ENCODE results near the gene ACSL6.

ACSL6 gene

DNA sequence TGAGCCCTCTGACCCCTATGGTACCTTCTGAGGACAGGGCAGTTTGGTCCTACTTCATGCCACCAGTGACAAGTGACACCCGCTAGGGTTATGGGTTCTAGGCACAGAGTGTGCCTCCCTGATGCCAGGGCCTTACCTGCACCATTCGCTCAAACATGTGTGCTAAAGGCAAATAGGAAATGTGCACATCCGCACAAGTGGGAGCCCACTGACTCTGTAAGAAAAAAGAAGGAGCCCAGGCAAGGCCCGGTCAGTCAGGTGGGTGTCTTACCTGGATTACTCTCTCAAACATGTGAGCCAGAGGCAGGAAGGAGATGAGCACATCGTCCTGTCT lies 36.9 kb downstream of the ACSL6 start:
- DNase-seq, result no peak

DNA sequence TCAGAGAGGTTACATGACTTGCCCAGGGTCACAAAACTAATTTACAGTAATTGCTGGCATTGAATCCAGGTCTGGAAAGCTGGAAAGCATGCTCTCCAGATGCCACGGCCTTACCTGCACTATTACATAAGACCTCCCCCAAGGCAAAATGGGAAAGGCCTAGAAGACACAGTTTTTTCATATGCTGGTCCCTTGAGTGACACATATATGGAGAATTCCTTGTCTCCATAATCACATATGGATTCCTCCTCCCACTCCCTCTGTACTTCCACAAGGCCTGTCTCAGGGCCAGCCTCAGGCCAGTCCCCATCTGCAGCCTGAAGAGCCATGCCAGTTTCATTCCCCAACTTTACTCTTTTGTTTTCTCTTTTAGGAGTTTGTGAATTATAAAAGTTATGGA lies 37.4 kb downstream of the ACSL6 start:
- no peak for DNase-seq

DNA sequence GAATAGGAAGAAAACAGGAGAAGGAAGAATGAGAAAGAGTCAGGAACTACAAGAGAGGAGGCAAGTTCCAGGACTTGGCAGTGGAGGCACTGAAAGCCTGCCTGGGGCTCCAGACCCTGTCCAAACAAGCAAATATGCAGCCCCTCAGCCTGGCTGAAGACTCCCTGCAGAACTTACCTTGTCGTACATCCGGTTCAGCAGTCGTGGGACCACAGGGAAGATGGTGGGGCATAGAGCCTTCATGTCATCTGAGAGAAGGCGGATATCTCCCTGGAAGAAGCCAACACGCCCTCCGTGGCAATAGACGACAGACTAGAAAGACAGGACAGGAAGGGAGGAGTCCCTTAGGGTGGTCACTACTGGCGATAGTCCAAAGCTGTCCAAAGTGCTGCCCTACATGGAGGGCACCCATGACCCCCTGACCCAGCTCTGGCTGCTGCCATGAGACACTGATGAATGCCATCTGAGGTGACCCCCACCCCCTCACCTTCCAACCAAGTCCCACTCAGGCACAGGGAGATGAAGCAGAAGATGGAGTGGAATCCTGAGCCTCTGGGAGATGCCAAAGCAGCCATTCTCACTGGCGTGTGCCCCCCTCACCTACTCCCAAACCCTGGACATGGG lies 38.3 kb downstream of the ACSL6 start:
- DNase-seq, result no peak

DNA sequence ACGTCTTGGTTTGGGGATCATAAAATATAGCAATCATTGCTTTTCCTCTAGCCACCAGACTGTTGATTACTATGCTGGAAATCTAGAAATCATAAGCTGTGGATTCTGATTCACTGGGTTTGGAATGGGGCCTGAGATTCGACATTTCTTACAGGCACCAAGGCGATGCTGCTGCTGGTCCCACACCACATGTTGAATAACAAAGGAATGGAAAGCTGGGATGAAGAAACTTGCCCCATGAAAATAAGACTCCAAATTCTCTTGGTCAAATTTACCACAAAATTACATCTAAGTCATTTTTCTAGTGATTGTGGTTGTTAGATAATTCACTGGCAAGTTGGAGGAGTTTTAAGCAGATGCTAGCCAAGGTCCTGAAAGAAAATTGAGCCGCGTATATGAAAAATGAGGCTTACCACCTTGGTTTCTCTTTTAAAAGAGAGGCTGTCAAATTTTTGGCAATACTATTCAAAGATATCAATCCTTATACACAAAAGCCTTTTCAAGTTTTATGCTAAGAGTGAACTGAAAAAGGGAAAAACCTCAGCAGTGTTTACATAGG lies 43.0 kb downstream of the ACSL6 start:
- no peak for DNase-seq

DNA sequence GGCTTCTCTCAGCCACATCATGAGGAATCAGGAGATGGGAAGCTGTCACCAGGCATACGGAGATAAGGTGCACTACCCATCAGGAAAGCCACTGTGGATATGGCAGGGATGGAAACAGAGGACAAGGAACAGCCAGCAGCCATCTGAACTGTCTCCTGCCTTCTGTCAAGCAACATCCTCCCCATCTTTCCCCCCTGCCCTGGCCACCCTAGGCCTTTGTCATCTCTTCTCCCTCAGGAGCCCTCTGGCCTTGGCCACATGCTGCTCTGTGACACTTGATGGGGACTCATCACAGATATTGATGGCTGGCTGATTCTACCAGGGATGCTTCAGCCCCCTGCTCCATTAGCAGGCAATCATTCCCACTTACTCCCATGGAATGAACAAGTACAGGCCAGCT lies 44.9 kb downstream of the ACSL6 start:
- no peak for DNase-seq

DNA sequence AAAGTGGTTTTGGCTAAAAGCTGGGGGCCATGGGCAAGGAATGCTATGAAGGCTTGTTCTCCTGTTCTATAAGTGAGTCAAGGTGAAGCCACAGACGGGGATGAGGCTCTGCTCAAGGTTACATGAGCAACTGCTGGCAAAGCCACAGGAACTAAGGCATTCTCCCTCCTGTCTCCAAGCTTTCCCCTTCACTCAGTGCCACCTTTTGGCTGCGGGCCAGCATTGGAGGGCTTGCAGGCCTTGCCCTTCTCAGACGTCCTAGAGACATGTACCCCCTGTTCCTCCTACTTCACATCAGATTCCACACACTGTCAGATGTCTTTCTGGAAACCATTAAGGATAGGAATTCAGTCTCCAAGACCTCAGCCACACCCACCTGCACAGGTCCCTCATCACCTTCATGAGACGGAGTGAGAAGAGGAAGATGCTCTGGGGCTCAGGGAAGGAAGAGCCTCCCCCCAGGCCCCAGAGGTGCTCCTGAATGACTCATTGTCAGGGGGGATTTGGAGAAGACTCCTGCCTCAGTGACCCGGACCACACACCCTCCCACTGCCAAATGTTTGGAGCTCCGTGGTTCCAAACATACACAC lies 45.5 kb downstream of the ACSL6 start:
- DNase-seq, result no peak

DNA sequence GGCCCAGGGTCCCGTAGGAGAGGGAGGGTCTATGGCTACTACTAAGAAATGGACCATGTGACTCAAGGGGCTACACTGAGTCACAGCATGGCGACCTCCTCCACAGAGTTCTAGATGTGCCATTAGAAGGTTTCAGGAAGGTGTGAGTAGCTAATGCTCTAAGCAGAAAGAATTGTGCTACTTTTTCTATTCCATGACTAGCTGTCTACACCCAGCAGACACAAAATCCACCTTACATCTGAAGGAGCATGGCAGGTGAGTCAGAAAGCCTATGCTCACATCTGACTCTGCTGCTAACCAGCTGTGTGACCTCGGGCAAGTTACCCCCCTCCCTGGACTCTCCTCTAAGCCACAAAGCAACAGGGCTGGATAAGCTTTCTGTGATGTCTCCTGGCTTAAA lies 51.6 kb downstream of the ACSL6 start:
- DNase-seq, result no peak

DNA sequence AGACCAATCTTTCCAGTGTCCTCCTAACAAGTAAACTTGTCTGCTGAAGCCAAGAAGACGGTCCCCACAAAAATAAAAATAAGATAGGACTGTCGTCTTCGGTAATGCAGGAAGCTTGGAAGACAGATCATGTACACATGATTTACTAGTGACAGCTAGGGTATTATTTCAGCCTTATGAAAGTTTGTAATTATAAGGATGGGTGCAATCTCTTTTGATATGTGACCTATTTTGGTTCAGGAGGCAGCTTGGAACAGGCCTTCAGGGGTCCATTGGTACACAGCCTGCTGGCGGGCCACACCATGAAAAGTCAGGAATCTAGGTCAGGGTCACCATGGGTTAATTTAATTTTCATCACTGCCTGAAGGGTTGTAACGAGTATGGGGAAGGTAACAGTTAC lies 52.3 kb downstream of the ACSL6 start:
- no peak for DNase-seq

DNA sequence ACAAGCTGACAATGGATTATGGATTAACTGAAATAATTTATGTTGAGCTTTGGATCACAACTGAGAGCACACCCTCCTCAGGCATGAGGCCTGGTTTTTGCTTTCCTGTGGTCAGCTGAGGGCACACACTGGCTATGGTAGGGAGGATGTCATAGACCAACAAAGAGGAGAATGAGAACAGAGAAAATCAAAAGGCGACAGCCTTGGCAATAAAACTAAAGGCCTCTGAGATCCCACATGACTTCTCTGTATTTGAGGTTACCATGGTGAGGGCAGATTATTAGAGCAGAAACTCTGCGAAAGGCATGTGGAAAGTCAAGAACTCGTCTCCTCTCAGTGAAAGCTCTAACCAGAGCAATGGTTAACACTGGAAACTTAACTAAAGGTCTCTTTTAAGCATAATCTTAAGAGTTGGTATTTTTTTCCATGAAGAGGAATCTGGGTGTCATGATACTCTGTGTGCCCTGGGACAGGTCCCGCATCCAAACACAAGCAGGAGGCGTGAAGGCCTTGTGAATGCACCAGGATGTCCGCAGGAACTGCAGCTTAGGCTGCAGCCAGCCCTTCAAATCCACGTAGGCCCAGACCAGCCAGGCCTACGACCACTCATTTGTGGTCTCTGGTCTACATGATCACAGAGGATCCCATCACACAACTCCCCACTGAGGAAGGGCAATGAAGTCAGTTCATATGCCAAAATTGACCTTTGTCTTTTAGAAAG lies 53.6 kb downstream of the ACSL6 start:
- no peak for DNase-seq

DNA sequence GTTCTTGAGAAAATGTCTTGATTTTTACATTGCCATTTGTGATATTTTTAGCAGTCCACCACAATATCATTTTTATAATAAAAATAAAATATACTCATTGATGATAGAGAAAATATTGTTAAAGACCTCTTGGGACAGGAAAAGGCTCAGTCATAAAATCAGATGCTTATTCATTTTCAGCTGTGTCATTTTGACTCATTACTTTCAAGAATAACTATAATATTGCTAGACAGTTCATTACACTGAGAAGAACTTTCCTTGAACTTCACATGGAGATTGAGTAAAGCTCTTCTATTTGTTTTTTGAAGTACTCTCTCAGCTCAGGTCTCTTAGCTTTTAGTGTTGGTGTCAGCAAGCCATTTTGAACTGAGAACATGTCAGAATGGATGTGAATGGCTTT lies 57.5 kb downstream of the ACSL6 start:
- DNase-seq, result no peak

DNA sequence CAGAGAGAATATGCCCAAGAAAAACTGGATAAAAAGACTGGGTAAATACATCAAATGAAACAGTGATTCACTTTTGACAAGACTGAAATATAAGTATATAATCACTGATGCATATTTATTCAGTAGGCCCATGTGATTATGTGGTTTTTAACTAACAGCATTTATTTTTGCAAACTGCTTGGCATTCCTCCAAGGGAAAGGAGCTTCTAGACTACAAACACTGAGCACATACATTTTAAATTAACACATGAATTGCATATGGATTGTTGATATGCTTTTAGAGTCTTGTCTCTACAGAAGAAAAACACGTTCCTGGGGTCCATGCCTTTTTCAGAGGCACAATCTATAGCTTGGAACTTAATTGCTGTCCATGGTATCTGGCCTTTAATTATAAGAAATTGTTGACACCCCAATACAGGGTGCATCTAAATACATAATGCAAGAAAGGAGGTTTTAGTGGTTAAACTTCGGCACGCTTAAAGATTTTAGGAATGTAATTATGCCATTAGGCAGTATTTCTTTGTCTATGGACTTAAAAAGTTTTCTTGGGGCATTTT lies 59.1 kb downstream of the ACSL6 start:
- no peak for DNase-seq

DNA sequence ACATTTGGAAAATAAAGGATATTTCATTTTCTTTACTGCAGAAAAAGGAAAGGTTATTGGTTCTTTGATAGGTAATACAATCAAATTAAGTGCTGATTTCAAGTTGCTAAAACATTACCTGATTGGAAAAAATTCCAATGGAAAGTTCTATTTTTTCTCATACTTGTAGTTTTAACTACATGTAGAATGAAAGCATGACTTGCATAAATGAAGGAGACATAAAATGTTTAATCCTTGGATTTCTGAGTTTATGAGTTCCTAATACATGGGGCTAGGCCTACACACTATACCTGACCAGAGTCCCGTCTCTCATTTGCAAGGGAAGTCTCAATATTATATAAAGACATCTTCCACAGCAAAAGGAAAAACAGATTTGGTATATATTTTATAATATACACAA lies 60.8 kb downstream of the ACSL6 start:
- DNase-seq, result no peak

DNA sequence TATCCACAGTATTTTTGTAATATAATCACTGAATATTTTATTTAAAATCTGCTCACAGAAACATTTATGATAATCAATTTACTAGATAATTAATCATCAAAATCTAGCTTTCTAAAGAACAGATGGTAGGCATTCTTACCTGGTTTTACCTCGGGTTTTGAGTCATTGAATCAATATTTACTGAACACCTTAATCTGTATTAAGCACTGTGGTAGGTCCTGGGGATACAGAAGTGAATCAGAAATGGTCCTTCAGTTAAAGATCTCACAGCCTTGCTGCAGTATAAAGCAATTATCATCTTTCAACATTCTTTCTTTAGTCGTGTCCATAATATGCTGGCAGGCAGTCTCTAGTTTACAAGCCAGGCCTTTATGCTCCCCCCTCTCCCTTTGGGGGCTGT lies 64.0 kb downstream of the ACSL6 start:
- DNase-seq, result no peak

DNA sequence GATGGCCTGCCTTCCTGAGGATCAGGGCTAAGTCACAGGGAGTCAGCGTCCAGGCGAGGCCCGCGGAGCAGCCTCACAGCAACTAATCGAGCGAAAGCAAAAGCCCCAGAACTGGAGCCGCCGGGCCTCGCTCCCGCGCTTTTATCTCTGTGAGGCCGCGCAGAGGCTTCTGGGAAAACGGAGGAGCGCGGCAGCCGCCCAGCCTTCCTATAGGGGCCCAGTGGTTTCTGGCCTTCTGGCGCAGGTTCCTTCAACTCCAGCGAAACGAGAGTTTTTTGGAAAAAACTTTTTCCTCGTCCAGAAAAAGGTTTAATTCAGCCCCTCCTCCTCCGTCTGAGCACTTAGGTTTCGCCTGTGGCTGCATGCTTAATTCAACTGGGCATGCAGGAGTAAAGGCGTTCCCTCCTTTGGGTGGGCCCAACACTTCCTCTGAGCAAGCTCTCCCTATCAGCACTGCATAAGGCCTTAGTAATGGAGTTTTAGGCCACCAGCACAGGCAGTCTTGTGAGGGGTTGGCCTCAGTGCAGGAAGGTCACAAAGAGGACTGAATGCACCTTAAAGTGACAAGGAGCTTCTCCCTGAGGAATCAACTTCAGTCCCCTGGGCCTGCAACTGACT lies 65.8 kb downstream of the ACSL6 start, which contains the start of gene MEIKIN:
Gene MEIKIN (minus strand): TSS at position 113 of the 618 bp plus-strand sequence. CDS start 158 bp downstream, outside the sequence.
- no peak for DNase-seq

DNA sequence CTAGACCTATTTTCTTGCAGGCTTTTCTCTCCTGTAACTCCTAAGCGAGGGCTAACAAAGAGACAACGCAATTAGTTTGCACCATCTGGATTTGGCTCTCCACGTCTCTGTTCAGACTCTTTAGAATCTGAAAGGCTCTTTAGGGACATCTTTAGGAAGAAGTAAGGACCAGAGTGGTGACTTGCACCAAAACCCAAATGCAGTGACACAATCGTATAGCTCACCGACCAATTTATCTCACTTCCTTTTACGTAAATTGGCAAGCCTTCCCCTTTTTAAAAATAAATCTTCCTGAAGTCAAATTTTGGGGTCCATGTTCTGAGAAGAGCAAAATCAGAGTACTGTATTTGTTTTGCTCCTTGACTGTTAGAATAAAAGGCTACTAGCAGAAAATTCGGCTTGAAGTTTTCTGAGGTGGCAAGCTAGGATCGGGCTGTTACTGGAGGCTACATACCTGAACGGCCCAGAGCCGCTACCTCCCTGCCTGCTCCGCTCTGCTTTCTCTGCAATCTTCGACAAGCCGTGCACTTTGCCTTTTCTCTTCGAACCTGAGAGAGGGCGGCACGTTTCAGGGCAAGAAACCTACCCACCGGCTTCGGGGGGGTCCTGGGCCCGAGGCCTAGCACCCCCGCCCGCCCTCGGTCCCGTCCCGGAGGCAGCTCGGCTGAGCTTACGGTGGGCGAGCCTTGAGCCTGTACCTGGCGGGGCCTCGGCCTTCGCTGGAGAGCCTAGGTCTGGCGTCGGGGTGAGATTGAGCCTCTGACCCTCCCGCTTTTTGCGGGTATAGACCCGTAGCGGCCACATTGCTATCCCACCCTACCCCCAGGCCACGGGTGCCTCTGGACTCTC lies 66.5 kb downstream of the ACSL6 start:
- no peak for DNase-seq

DNA sequence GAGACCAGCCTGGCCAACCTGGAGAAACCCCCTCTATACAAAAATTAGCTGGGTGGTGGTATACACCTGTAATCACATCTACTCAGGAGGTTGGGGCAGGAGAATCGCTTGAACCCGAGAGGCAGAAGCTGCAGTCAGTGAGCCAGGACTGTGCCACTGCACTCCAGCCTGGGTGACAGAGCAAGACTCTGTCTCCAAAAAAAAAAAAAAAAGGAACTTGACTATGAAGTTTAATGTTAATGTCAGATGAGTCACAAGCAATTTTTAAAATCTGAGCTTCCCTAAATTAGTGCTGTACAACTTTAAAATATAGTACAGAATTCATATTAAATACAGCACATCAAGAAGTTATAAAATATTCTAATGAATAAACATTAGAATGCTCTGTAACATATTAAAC lies 67.5 kb downstream of the ACSL6 start:
- no peak for DNase-seq

DNA sequence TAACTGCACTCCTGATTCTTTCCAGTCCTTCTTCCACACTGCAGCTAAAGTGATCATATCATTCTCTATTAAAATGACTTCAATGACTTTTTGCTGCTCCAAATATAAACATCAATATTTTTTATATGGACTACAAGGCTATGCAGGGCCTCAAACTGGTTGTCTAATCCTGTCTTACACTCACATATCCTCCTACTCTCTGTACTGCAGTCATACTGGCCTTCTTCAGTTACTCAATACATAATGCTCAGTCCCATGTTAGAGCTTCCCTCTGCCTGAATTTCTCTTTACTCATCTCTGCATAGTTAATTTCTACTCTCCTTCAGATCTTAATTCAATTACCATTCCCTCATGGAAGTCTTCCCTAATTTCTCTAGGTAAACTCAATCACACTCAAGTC lies 69.4 kb downstream of the ACSL6 start:
- no peak for DNase-seq

DNA sequence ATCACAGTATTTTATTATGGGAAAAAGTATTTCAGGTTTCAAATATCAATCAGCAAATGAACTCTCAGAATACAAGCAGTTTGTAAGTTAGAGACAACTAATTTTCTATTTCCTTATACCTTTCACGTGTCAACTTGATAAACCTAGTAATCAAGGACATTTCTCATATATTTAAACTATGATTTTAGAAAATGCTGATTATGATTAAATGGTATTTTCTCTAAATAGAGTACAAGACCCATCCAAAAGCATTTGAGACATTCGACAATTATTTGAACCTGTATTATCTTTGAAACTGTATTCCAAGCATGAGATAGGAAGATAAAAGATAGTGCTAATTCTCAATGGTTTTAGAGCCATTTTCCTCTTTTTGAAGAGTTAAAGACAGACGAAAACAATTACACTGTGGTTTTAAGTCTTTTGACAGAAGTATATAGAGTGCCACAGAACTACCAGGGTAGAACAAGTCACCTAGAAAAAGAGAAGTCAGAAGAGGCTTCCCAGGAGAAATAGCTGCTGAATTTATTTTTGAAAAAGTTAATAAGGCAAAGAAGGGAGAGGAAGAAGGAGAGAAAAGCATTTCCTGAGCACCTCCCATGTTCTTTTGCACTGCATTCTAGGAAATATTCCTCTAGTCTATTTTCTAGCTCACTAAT lies 71.6 kb downstream of the ACSL6 start:
- DNase-seq, result no peak

DNA sequence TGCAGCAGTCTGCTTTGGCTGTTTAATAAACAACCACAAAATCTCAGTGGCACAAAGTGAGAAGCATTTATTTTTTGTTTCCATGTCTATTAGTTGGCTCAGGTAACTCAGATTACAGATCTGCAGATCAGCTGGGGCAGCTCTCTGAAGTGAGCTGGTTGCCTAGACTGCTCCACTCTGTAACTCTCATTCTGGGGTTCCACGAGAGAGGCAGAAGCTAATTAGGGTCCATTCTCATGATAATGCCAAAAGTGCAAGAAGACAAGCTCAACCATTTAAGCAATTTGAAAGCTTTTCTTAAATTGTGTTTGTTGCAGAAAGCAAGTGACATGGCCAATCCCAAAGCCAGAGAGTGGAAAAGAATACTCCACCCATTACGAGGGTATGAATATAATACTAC lies 79.2 kb downstream of the ACSL6 start:
- no peak for DNase-seq

DNA sequence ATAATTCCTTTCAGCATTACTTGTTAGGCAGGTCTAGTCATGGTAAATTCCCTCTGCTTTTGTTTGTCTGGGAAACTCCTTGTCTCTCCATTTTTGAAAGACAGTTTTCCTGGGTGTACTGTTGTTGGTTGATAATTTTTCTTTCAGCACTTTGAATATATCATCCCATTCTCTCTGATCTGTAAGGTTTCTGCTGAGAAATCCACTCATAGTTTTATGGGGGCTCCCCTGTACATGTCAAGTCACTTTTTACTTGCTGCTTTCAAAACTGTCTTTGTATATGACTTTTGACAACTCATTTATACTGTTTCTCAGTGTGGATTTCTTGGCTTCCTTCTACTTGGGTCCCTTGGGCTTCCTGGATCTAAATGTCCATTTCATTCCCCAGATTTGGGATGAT lies 82.5 kb downstream of the ACSL6 start:
- no peak for DNase-seq

DNA sequence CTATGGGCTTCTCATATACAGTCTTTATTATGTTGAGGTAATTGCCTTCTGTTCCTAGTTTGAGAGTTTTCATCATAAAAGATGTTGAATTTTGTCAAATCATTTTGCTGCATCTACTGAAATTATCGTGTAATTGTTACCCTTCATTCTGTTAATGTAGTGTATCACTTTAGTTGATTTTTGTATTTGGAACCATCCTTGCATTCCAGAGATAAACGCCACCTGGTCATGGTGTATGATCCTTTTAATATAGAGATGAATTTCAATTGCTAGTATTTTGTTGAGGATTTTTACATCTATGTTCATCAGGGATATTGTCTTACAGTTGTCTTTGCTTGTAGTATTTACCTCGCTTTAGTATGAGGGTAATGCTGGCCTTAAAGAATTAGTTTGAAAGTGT lies 85.3 kb downstream of the ACSL6 start:
- DNase-seq, result no peak

DNA sequence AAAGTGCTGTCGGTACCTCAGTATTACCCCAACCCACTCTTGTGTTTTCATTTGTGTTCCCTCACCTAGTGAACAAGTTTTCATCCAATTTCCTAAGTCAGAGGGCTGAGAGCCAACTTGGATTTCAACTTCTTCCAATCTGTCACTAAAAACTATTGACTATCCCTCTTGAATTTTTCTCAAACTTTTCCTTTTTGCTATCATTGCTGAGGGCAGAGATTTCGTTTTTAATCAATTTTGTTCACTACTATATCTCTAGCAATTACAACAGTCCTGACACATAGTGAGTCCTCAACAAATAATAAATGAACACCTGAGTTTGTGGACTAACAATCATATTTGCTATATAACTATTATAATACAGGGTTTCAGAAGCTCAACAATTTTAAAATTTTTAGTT lies 95.0 kb downstream of the ACSL6 start:
- no peak for DNase-seq
